K562 (cell line): ENCODE measurements around the gene MTA2. TPM values are rescaled to one million over a fixed set of nuclear protein-coding genes. Genes with fewer than 3 reads are reported as not detected.

Source experiments
- CBFA2T2 ChIP-seq: fragments of 450-650 bp; conservative IDR thresholded peaks from 2 replicates; pipeline ENCODE4 v1.6.1; 2017; ENCODE audit warnings: mild to moderate bottlenecking
- DNMT1 ChIP-seq: fragments of 450-650 bp; IDR thresholded peaks from 2 replicates; pipeline ENCODE4 v1.6.1; 2016; ENCODE audit warnings: antibody characterized with exemption, mild to moderate bottlenecking
- ETV1 ChIP-seq: fragments of 450-650 bp; conservative IDR thresholded peaks from 2 replicates; pipeline ENCODE4 v1.6.1; 2016; ENCODE audit warnings: missing genetic modification characterization, control low read depth, low read depth, missing compliant biosample characterization
- FOSL1 ChIP-seq: fragments of 200-800 bp; sonication (Bioruptor generic); conservative IDR thresholded peaks from 2 replicates; pipeline ENCODE4 v1.6.1; 2016; ENCODE audit warnings: missing genetic modification characterization, missing compliant biosample characterization
- FOXM1 ChIP-seq, 2 experiments: fragments of 450-650 bp in 1 of 2; sonication (generic) in 1 of 2; formaldehyde crosslinking in 1 of 2; IDR thresholded peaks; 2 replicates each; pipeline versions ENCODE4 v1.6.1 to v1.9.0; 2017 to 2022; ENCODE audit warnings: low read depth in 2 of 2, mild to moderate bottlenecking in 2 of 2, missing genetic modification reagents in 1 of 2, moderate library complexity in 1 of 2
- MEF2D ChIP-seq: conservative IDR thresholded peaks from 2 replicates; pipeline ENCODE4 v1.6.1; 2016; ENCODE audit warnings: low read depth, missing genetic modification characterization, missing compliant biosample characterization
- MYNN ChIP-seq, 2 experiments: sonication (generic); formaldehyde crosslinking in 1 of 2; IDR thresholded peaks; 2 replicates each; pipeline versions ENCODE4 v1.5.0 to v1.6.1; 2016 to 2020; ENCODE audit warnings: antibody characterized with exemption in 1 of 2, missing genetic modification reagents in 1 of 2
- PHF8 ChIP-seq: fragments of 200-600 bp; sonication (generic); IDR thresholded peaks from 2 replicates; pipeline ENCODE4 v1.6.1; 2012; ENCODE audit warnings: mixed run types, mild to moderate bottlenecking, inconsistent platforms, low read length, moderate library complexity, borderline replicate concordance
- SAFB2 ChIP-seq: fragments of 200-400 bp; formaldehyde crosslinking; IDR thresholded peaks from 2 replicates; pipeline ENCODE4 v1.6.1; 2018; ENCODE audit warnings: borderline replicate concordance, low read length, low read depth, moderate library complexity; ENCODE audit not compliant: severe bottlenecking
- SREBF2 ChIP-seq: sonication (generic); formaldehyde crosslinking; IDR thresholded peaks from 2 replicates; pipeline ENCODE4 v1.4.0; 2020; ENCODE audit warnings: mild to moderate bottlenecking, missing genetic modification reagents
- SRSF1 ChIP-seq: fragments of 200-400 bp; formaldehyde crosslinking; IDR thresholded peaks from 2 replicates; pipeline ENCODE4 v1.6.1; 2017; ENCODE audit warnings: mild to moderate bottlenecking, low read depth, low read length, moderate library complexity
- THAP12 ChIP-seq: fragments of 250-450 bp; sonication (Bioruptor Pico); IDR thresholded peaks from 2 replicates; pipeline ENCODE4 v1.9.0; 2021; ENCODE audit warnings: mild to moderate bottlenecking, inconsistent platforms
- UBTF ChIP-seq, 2 experiments: IDR thresholded peaks; 2 replicates each; pipeline ENCODE4 v1.6.1; 2012; ENCODE audit warnings: improper control_type of control experiment in 2 of 2, low read depth in 2 of 2, low read length in 2 of 2, borderline replicate concordance in 1 of 2
- ZBTB17 ChIP-seq: fragments of 450-650 bp; formaldehyde crosslinking; IDR thresholded peaks from 2 replicates; pipeline ENCODE4 v1.4.0; 2020; ENCODE audit warnings: mild to moderate bottlenecking
- ZMIZ1 ChIP-seq, 2 experiments: fragments of 150-350 bp in 1 of 2; IDR thresholded peaks; 2 replicates each; pipeline ENCODE4 v1.6.1; 2012 to 2016; ENCODE audit warnings: low read depth in 2 of 2, low read length in 2 of 2, mild to moderate bottlenecking in 1 of 2, moderate library complexity in 1 of 2
- ZNF212 ChIP-seq: fragments of 450-650 bp; formaldehyde crosslinking; IDR thresholded peaks from 2 replicates; pipeline ENCODE4 v1.4.0; 2020; ENCODE audit warnings: mild to moderate bottlenecking
- ZNF224 ChIP-seq: sonication (generic); formaldehyde crosslinking; IDR thresholded peaks from 2 replicates; pipeline ENCODE4 v1.8.0; 2022; ENCODE audit warnings: mild to moderate bottlenecking, missing genetic modification reagents
- ZNF384 ChIP-seq: IDR thresholded peaks from 2 replicates; pipeline ENCODE4 v1.6.1; 2012; ENCODE audit warnings: low read depth, low read length, improper control_type of control experiment
- ZNF561 ChIP-seq: fragments of 450-650 bp; formaldehyde crosslinking; conservative IDR thresholded peaks from 2 replicates; pipeline ENCODE4 v1.4.0; 2020; ENCODE audit warnings: mild to moderate bottlenecking, moderate library complexity
- polyA plus RNA-seq, 8 experiments: library from polyadenylated mRNA; depleted of rRNA in 4 of 8; stranded (reverse) in 5 of 8; unstranded in 3 of 8; fragments of >200 nt; fragmentation: Nextera tagmentation in 2 of 8; fragmentation: Illumina TruSeq in 1 of 8; extraction: Ambion mirVana in 2 of 8; extraction: Trizol in 1 of 8; gene quantifications; 2 replicates each; pipeline versions ENCODE4 v1.2.1 to v1.2.3, GENCODE V29; 2011 to 2014; ENCODE audit warnings: inconsistent platforms in 1 of 8, missing spikeins in 1 of 8
- total RNA-seq, 7 experiments: library from RNA; depleted of rRNA in 6 of 7; stranded (reverse); fragments of >200 nt in 6 of 7; fragmentation: Illumina TruSeq in 2 of 7; extraction: Trizol in 2 of 7; gene quantifications; 2 replicates each; pipeline versions ENCODE4 v1.2.1 to v1.2.3, GENCODE V29; 2011 to 2021; ENCODE audit warnings: low replicate concordance in 1 of 7

MTA2 gene
- total and polyA plus RNA-seq, 9 of the 15 experiments (the other 6 are each of a cell fraction or from before 2014, with no cell fraction given), result 6.2 to 220 (median 172) TPM

- TF ChIP-seq ETV1 (no peak), CBFA2T2 (no peak), ZNF384 (no peak), ZBTB17 (CRISPR knock-in tag) (peak; percentile 15; the same call in 1 of the 2 replicates), PHF8 (no peak), FOXM1 (IDR thresholded peaks at IDR 0.05; ENCODE audit: low read depth) (no peak), FOXM1 (CRISPR knock-in tag; IDR thresholded peaks at IDR 0.05; ENCODE audit: low read depth) (no peak), ZMIZ1 (IDR thresholded peaks at IDR 0.05; ENCODE audit: low read depth in 2 of 2, low read length in 2 of 2) (no peak), ZNF224 (CRISPR knock-in tag) (no peak), UBTF (IDR thresholded peaks at IDR 0.05; ENCODE audit: borderline replicate concordance in 1 of 2, low read depth in 2 of 2, low read length in 2 of 2) (peak in 1 of 2 experiments; percentile 43; a peak in 1 of 4 replicates), ZNF212 (CRISPR knock-in tag) (no peak), ZNF561 (no peak), FOSL1 (peak; percentile 87), MEF2D (tag) (no peak), SREBF2 (no peak), SRSF1 (no peak), THAP12 (CRISPR knock-in tag) (no peak), MYNN (IDR thresholded peaks at IDR 0.05) (peak; percentile 19; the same call in 1 of the 2 replicates), MYNN (CRISPR knock-in tag; IDR thresholded peaks at IDR 0.05) (no peak), SAFB2 (no peak), DNMT1 (no peak)
Observed at GRCh38 chr11:62556108-62556874, 45.4 kb downstream of the MTA2 start (continued).
